ENCODE data around the gene TANGO6. TPM values are rescaled to one million over a fixed set of nuclear protein-coding genes. Genes with fewer than 3 reads are reported as not detected.

TANGO6 gene
- total and polyA plus RNA-seq, 2 of the 8 experiments (the other 6 are each of a cell fraction or from before 2014, with no cell fraction given) = 5.0 to 19.5 TPM

GRCh38 chr16:69106491-69107315, 263.4 kb downstream of the TANGO6 start (continued):
- TF ChIP-seq NANOG (IDR thresholded peaks at IDR 0.05; ENCODE audit: insufficient read depth, low read depth, low read length, poor library complexity, severe bottlenecking) (no peak), SIN3A (conservative IDR thresholded peaks at IDR 0.05 in 1 of 2, IDR thresholded peaks at IDR 0.05 in 1 of 2; ENCODE audit: low read depth in 1 of 2, low read length in 2 of 2) (peak in 1 of 2 experiments; percentile 69; a peak in 2 of 4 replicates)
